IMR-90 (cell line): ENCODE data around the gene SCCPDH. TPM values are rescaled to one million over a fixed set of nuclear protein-coding genes. Genes with fewer than 3 reads are reported as not detected.

Experiments
- ATAC-seq: fragments of 200-7000 bp; cut with Tn5 transposase; 2 replicates; pipeline ENCODE4 v1.9.1; 2020; ENCODE audit warnings: low read depth, mild to moderate bottlenecking, moderate library complexity
- BruUV-seq: library from RNA; stranded (reverse); fragments of 400-500 nt; replicated peaks from 2 replicates; lab custom pipeline; 2021; lab: Mats Ljungman, UMichigan
- CTCF ChIA-PET: fragments of 300-600 bp; formaldehyde crosslinking; extraction: SDS; loops from one replicate; lab custom pipeline; 2021; ENCODE audit warnings: antibody characterized with exemption; lab: Yijun Ruan, JAX
- POLR2A ChIA-PET: fragments of 300-600 bp; sonication (Branson Sonifier 250); formaldehyde crosslinking; loops from one replicate; lab custom pipeline; 2022; ENCODE audit warnings: antibody characterized with exemption; ENCODE audit not compliant: unreplicated experiment; lab: Charles Lee
- DNase-seq: peaks from one replicate; pipeline ENCODE4 v3.0.0; 2013
- H2AFZ ChIP-seq: replicated peaks from 2 replicates; pipeline ENCODE3; 2013; ENCODE audit warnings: low read length, mild to moderate bottlenecking; ENCODE audit not compliant: poor library complexity
- H2AK5ac ChIP-seq: 2 replicates; pipeline ENCODE4 v1.6.1; 2013; ENCODE audit warnings: low read depth, low read length, inconsistent platforms
- H2AK9ac ChIP-seq: replicated peaks from 2 replicates; pipeline ENCODE3; 2013; ENCODE audit warnings: mild to moderate bottlenecking, low read depth, low read length, moderate library complexity; ENCODE audit not compliant: poor library complexity
- H2BK120ac ChIP-seq: 2 replicates; pipeline ENCODE4 v1.6.1; 2013; ENCODE audit warnings: low read depth, low read length, inconsistent platforms
- H2BK15ac ChIP-seq: 3 replicates; pipeline ENCODE4 v1.6.1; 2013; ENCODE audit warnings: low read depth, low read length, inconsistent platforms
- H2BK20ac ChIP-seq: 2 replicates; pipeline ENCODE4 v1.6.1; 2013; ENCODE audit warnings: low read depth, mild to moderate bottlenecking, inconsistent platforms, low read length, moderate library complexity
- H2BK5ac ChIP-seq: 2 replicates; pipeline ENCODE4 v1.6.1; 2013; ENCODE audit warnings: mild to moderate bottlenecking, low read depth, low read length, inconsistent platforms; ENCODE audit not compliant: poor library complexity, severe bottlenecking
- H3K14ac ChIP-seq: replicated peaks from 2 replicates; pipeline ENCODE4 v1.6.1; 2013; ENCODE audit warnings: low read depth, low read length, inconsistent platforms
- H3K18ac ChIP-seq: 2 replicates; pipeline ENCODE4 v1.6.1; 2013; ENCODE audit warnings: low read depth, low read length, control low read depth
- H3K23ac ChIP-seq: 2 replicates; pipeline ENCODE4 v1.6.1; 2013; ENCODE audit warnings: low read depth, low read length, inconsistent platforms
- H3K27ac ChIP-seq: 2 replicates; pipeline ENCODE4 v1.5.1; 2013; ENCODE audit warnings: mild to moderate bottlenecking, control low read depth, low read length; ENCODE audit not compliant: insufficient read depth
- H3K27me3 ChIP-seq: 2 replicates; pipeline ENCODE4 v1.6.1; 2013; ENCODE audit warnings: low read length; ENCODE audit not compliant: control insufficient read depth, insufficient read depth
- H3K36me3 ChIP-seq: 2 replicates; pipeline ENCODE4 v1.6.1; 2013; ENCODE audit warnings: low read length, mixed read lengths; ENCODE audit not compliant: control insufficient read depth, insufficient read depth
- H3K4ac ChIP-seq: 2 replicates; pipeline ENCODE4 v1.6.1; 2013; ENCODE audit warnings: low read depth, low read length, inconsistent platforms
- H3K4me1 ChIP-seq: 2 replicates; pipeline ENCODE4 v1.6.1; 2013; ENCODE audit warnings: low read length, mixed read lengths; ENCODE audit not compliant: control insufficient read depth, insufficient read depth
- H3K4me2 ChIP-seq: 2 replicates; pipeline ENCODE4 v1.6.1; 2013; ENCODE audit warnings: low read depth, mild to moderate bottlenecking, control low read depth, low read length, moderate library complexity
- H3K4me3 ChIP-seq: 2 replicates; pipeline ENCODE4 v1.5.1; 2013; ENCODE audit warnings: low read depth, mild to moderate bottlenecking, control low read depth, low read length, moderate library complexity; ENCODE audit not compliant: insufficient read depth
- H3K56ac ChIP-seq: 2 replicates; pipeline ENCODE4 v1.6.1; 2013; ENCODE audit warnings: low read length, inconsistent platforms; ENCODE audit not compliant: insufficient read depth; ENCODE audit errors: extremely low read depth
- H3K79me1 ChIP-seq, 2 experiments: 2 replicates each; pipeline ENCODE4 v1.6.1; 2013; ENCODE audit warnings: low read length in 2 of 2, inconsistent platforms in 1 of 2, low read depth in 1 of 2
- H3K9ac ChIP-seq: 2 replicates; pipeline ENCODE4 v1.6.1; 2013; ENCODE audit warnings: low read depth, low read length, control low read depth
- H3K9me1 ChIP-seq: 2 replicates; pipeline ENCODE4 v1.6.1; 2013; ENCODE audit warnings: low read length, inconsistent platforms; ENCODE audit not compliant: insufficient read depth
- H3K9me3 ChIP-seq: 2 replicates; pipeline ENCODE4 v1.6.1; 2013; ENCODE audit warnings: low read length; ENCODE audit not compliant: control insufficient read depth, insufficient read depth
- H4K20me1 ChIP-seq: 2 replicates; pipeline ENCODE4 v1.6.1; 2013; ENCODE audit warnings: low read length, inconsistent platforms; ENCODE audit not compliant: insufficient read depth
- H4K5ac ChIP-seq: 2 replicates; pipeline ENCODE4 v1.6.1; 2013; ENCODE audit warnings: mild to moderate bottlenecking, low read depth, low read length, control low read depth
- H4K8ac ChIP-seq, 2 experiments: 2 replicates each; pipeline ENCODE4 v1.6.1; 2013; ENCODE audit warnings: low read depth in 2 of 2, low read length in 2 of 2, control low read depth in 1 of 2, inconsistent platforms in 1 of 2
- H4K91ac ChIP-seq: 2 replicates; pipeline ENCODE4 v1.6.1; 2013; ENCODE audit warnings: low read depth, low read length, inconsistent platforms; ENCODE audit not compliant: insufficient read depth
- MXI1 ChIP-seq: IDR thresholded peaks from 2 replicates; pipeline ENCODE4 v1.6.1; 2012; ENCODE audit warnings: low read depth, mild to moderate bottlenecking, low read length, moderate library complexity, borderline replicate concordance
- RFX5 ChIP-seq: IDR thresholded peaks from 2 replicates; pipeline ENCODE4 v1.8.0; 2012; ENCODE audit warnings: low read depth, mild to moderate bottlenecking, low read length, moderate library complexity
- WGBS, 2 experiments: methylation state at CpG; one replicate each; pipeline versions ENCODE4 v1.1.5 to v1.1.7; 2013; ENCODE audit warnings: missing lambda C conversion rate in 2 of 2; ENCODE audit not compliant: insufficient read length in 1 of 2; ENCODE audit errors: extremely low coverage in 2 of 2; 5-methylcytosine and 5-hydroxymethylcytosine counted together
- dilution Hi-C: fragments of 300-500 bp; cut with HindIII; formaldehyde crosslinking; loops from one replicate; pipeline ENCODE4 v1.14.3; 2018; ENCODE audit warnings: low sequenced_read_pairs; ENCODE audit not compliant: unreplicated experiment
- in situ Hi-C: fragments of 300-500 bp; cut with MboI; formaldehyde crosslinking; loops from 3 replicates; pipeline ENCODE4 v1.14.3; 2019; ENCODE audit warnings: low sequenced_read_pairs, inconsistent platforms, mixed read lengths
- intact Hi-C: fragments of 100-400 bp; cut with micrococcal nuclease; formaldehyde crosslinking; loops from 2 replicates; pipeline ENCODE4 v1.10.0; 2022
- polyA plus RNA-seq, 3 experiments: library from polyadenylated mRNA; depleted of rRNA; stranded (reverse); fragments of >200 nt; gene quantifications; 2 replicates each; pipeline ENCODE4 v1.2.3, GENCODE V29; 2012; ENCODE audit warnings: low replicate concordance in 1 of 3
- total RNA-seq: library from RNA; depleted of rRNA; stranded (reverse); fragments of >200 nt; gene quantifications from 2 replicates; pipeline ENCODE4 v1.2.3, GENCODE V29; 2012
- TF ChIP-seq, protein P1 (sequence below): conservative IDR thresholded peaks from 2 replicates; pipeline ENCODE4 v1.5.1; 2012; ENCODE audit warnings: mild to moderate bottlenecking, low read depth, low read length, improper control_type of control experiment

The SCCPDH gene
- total and polyA plus RNA-seq, 2 of the 4 experiments (the other 2 are of a cell fraction): 26.9 to 37.8 TPM

DNA sequence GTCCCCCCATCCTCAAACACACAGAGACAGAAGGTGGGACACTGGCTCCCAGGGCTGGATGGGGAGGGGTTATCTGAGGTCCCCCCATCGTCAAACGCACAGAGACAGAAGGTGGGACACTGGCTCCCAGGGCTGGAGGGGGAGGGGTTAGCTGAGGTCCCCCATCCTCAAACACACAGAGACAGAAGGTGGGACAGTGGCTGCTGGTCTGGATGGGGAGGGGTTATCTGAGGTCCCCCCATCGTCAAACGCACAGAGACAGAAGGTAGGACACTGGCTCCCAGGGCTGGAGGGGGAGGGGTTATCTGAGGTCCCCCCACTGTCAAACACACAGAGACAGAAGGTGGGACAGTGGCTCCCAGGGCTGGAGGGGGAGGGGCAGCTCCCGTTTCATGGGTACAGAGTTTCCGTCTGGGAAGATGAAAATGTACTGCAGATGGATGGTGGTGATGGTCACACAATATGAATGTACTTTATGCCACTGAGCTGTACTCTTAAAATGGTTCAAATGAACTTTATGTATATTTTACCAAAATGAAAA, 69.2 kb downstream of the SCCPDH start:
- no peak overlapping the region for H2AFZ ChIP-seq
- DNase-seq: no peak
- H3K4me2 ChIP-seq: no peak overlapping the region
- no peak overlapping the region for H2AK9ac ChIP-seq
- no peak for ATAC-seq
- in situ Hi-C loops: no loop called here
- H3K27ac ChIP-seq: no peak overlapping the region
- dilution Hi-C loops: no loop called here
- H3K9me1 ChIP-seq: peaks cover 6% of the 10 kb centered on the region; the same call in 1 of the 2 replicates
- no peak overlapping the region for H3K18ac ChIP-seq
- BruUV-seq: no TSS peak
- TF ChIP-seq, protein P1, sequence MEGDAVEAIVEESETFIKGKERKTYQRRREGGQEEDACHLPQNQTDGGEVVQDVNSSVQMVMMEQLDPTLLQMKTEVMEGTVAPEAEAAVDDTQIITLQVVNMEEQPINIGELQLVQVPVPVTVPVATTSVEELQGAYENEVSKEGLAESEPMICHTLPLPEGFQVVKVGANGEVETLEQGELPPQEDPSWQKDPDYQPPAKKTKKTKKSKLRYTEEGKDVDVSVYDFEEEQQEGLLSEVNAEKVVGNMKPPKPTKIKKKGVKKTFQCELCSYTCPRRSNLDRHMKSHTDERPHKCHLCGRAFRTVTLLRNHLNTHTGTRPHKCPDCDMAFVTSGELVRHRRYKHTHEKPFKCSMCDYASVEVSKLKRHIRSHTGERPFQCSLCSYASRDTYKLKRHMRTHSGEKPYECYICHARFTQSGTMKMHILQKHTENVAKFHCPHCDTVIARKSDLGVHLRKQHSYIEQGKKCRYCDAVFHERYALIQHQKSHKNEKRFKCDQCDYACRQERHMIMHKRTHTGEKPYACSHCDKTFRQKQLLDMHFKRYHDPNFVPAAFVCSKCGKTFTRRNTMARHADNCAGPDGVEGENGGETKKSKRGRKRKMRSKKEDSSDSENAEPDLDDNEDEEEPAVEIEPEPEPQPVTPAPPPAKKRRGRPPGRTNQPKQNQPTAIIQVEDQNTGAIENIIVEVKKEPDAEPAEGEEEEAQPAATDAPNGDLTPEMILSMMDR: no peak
- TF ChIP-seq RFX5: no peak
- no peak for TF ChIP-seq MXI1
- H2BK15ac ChIP-seq: no peak overlapping the region
- H4K5ac ChIP-seq: no peak overlapping the region
- H3K4me1 ChIP-seq: peaks cover 9% of the 10 kb centered on the region; the same call in 1 of the 2 replicates
- H3K4ac ChIP-seq: no peak overlapping the region
- ChIA-PET POLR2A (no interaction called here), CTCF (no interaction called here)
- no peak overlapping the region for H2BK20ac ChIP-seq
- no peaks in the 10 kb centered on the region for H3K36me3 ChIP-seq
- H3K9me3 ChIP-seq: no peaks in the 10 kb centered on the region
- H3K14ac ChIP-seq: no peak overlapping the region
- H3K79me1 ChIP-seq: no peaks in the 10 kb centered on the region
- no peak overlapping the region for H3K56ac ChIP-seq
- H2BK120ac ChIP-seq: no peak overlapping the region
- no peaks in the 10 kb centered on the region for H4K20me1 ChIP-seq
- H3K27me3 ChIP-seq: peaks cover 5% of the 10 kb centered on the region; the same call in 1 of the 2 replicates
- H4K91ac ChIP-seq: no peak overlapping the region
- WGBS, 2 experiments: no CpG with 5 or more reads among the region's 6 CpGs
- no peak overlapping the region for H2AK5ac ChIP-seq
- no peak overlapping the region for H3K23ac ChIP-seq
- no peak overlapping the region for H2BK5ac ChIP-seq
- no peak overlapping the region for H3K9ac ChIP-seq
- no peak overlapping the region for H3K4me3 ChIP-seq
- H4K8ac ChIP-seq: no peak overlapping the region
- intact Hi-C loops: no loop called here
